K562 (cell line): Measurements from ENCODE around the gene SLTM. TPM values are rescaled to one million over a fixed set of nuclear protein-coding genes. Genes with fewer than 3 reads are reported as not detected.

Experiments used
- ATAC-seq: fragments of 200-7000 bp; cut with Tn5 transposase; 3 replicates; pipeline ENCODE4 v1.9.1; 2020; ENCODE audit warnings: moderate library complexity
- BruUV-seq: library from RNA; stranded (reverse); fragments of 400-500 nt; replicated peaks from 2 replicates; lab custom pipeline; 2021; lab: Mats Ljungman, UMichigan
- CTCF ChIA-PET: fragments of 300-600 bp; formaldehyde crosslinking; extraction: SDS; loops from one replicate; lab custom pipeline; 2021; ENCODE audit warnings: low intra/inter-chr PET ratio; lab: Yijun Ruan, JAX
- POLR2A ChIA-PET: fragments of 300-600, 350-650 bp; sonication (Branson Sonifier 250); formaldehyde crosslinking; extraction: SDS; loops from one replicate; lab custom pipeline; 2021; ENCODE audit warnings: antibody characterized with exemption, inconsistent platforms; lab: Yijun Ruan, JAX
- DNase-seq, 4 experiments: peaks; one replicate each; pipeline versions ENCODE4 v3.0.0 to v3.0.0-alpha.2; 2011 to 2018; ENCODE audit warnings: low spot score in 3 of 4, mixed read lengths in 3 of 4; ENCODE audit errors: extremely low read depth in 1 of 4
- FAIRE-seq: peaks from 2 replicates; lab custom pipeline; 2011; peaks lifted over from hg19 to GRCh38; lab: Jason Lieb, UNC
- H2AFZ ChIP-seq: 2 replicates; pipeline ENCODE4 v1.6.0; 2011; ENCODE audit warnings: low read depth, low read length, control low read depth, inconsistent platforms
- H3K27ac ChIP-seq: fragments of 200-600 bp; 3 replicates; pipeline ENCODE4 v1.8.0; 2011; ENCODE audit warnings: low read depth, mild to moderate bottlenecking, control low read depth, inconsistent platforms, low read length, moderate library complexity, mixed read lengths; ENCODE audit errors: extremely low read depth
- H3K27me3 ChIP-seq, 2 experiments: fragments of 300-600 bp in 1 of 2; 2 replicates in 1 of 2; 3 replicates in 1 of 2; pipeline versions ENCODE4 v1.6.0 to v1.8.0; 2011; ENCODE audit warnings: inconsistent platforms in 2 of 2, low read length in 2 of 2, mild to moderate bottlenecking in 1 of 2, mixed read lengths in 1 of 2, moderate library complexity in 1 of 2; ENCODE audit not compliant: control insufficient read depth in 2 of 2, insufficient read depth in 2 of 2
- H3K36me3 ChIP-seq: fragments of 300-600 bp; 3 replicates; pipeline ENCODE4 v1.8.0; 2011; ENCODE audit warnings: mild to moderate bottlenecking, low read length, inconsistent platforms; ENCODE audit not compliant: control insufficient read depth, insufficient read depth
- H3K4me1 ChIP-seq, 2 experiments: fragments of 200-600 bp in 1 of 2; replicated peaks in 1 of 2; 2 replicates in 1 of 2; 3 replicates in 1 of 2; pipeline versions ENCODE4 v1.5.1 to v1.8.0; 2011; ENCODE audit warnings: inconsistent platforms in 2 of 2, low read length in 2 of 2, mild to moderate bottlenecking in 1 of 2, mixed read lengths in 1 of 2, moderate library complexity in 1 of 2; ENCODE audit not compliant: control insufficient read depth in 2 of 2, insufficient read depth in 2 of 2
- H3K4me2 ChIP-seq: 2 replicates; pipeline ENCODE4 v1.6.1; 2011; ENCODE audit warnings: low read length, control low read depth, inconsistent platforms, mixed read lengths; ENCODE audit not compliant: insufficient read depth
- H3K4me3 ChIP-seq: fragments of 200-600 bp; sonication (generic), shearing (Covaris generic); 2 replicates; pipeline ENCODE4 v1.5.1; 2016; ENCODE audit warnings: control low read depth, inconsistent platforms
- H3K79me2 ChIP-seq: fragments of 200-600 bp; 3 replicates; pipeline ENCODE4 v1.8.0; 2011; ENCODE audit warnings: low read length, inconsistent platforms; ENCODE audit not compliant: control insufficient read depth, insufficient read depth
- H3K9ac ChIP-seq, 2 experiments: 2 replicates each; pipeline versions ENCODE4 v1.6.0 to v1.6.1; 2011; ENCODE audit warnings: low read depth in 2 of 2, low read length in 2 of 2, control low read depth in 1 of 2, inconsistent platforms in 1 of 2, mild to moderate bottlenecking in 1 of 2, mixed read lengths in 1 of 2; ENCODE audit not compliant: insufficient read depth in 1 of 2
- H3K9me1 ChIP-seq: one replicate; pipeline ENCODE4 v1.6.0; 2011; ENCODE audit warnings: inconsistent platforms, mild to moderate bottlenecking, low read length, moderate library complexity; ENCODE audit not compliant: control insufficient read depth, insufficient read depth
- H3K9me3 ChIP-seq: replicated peaks from 2 replicates; pipeline ENCODE4 v1.5.1; 2011; ENCODE audit warnings: low read depth, low read length, inconsistent platforms; ENCODE audit not compliant: control insufficient read depth, insufficient read depth
- H4K20me1 ChIP-seq: replicated peaks from 2 replicates; pipeline ENCODE4 v1.6.1; 2011; ENCODE audit warnings: low read length, inconsistent platforms, mixed read lengths; ENCODE audit not compliant: control insufficient read depth, insufficient read depth
- BDP1 ChIP-seq: IDR thresholded peaks from 3 replicates; pipeline ENCODE4 v1.6.1; 2011; ENCODE audit not compliant: insufficient read length, insufficient read depth
- CBX2 ChIP-seq: fragments of 200-600 bp; sonication (generic); IDR thresholded peaks from one replicate; pipeline ENCODE4 v1.6.1; 2012; ENCODE audit warnings: mild to moderate bottlenecking, low read length, inconsistent platforms; ENCODE audit not compliant: insufficient read depth, poor library complexity, severe bottlenecking
- ETV6 ChIP-seq, 3 experiments: fragments of 150-350 bp in 1 of 3; sonication (generic) in 1 of 3; formaldehyde crosslinking in 1 of 3; IDR thresholded peaks; 2 replicates each; pipeline versions ENCODE4 v1.6.1 to v1.8.0; 2014 to 2022; ENCODE audit warnings: borderline replicate concordance in 2 of 3, low read depth in 2 of 3, antibody characterized with exemption in 1 of 3, low read length in 1 of 3, mild to moderate bottlenecking in 1 of 3, missing genetic modification reagents in 1 of 3
- GTF2A2 ChIP-seq: IDR thresholded peaks from 2 replicates; pipeline ENCODE4 v1.6.1; 2016; ENCODE audit warnings: mild to moderate bottlenecking, missing genetic modification characterization, missing compliant biosample characterization
- ILK ChIP-seq: fragments of 450-650 bp; IDR thresholded peaks from 2 replicates; pipeline ENCODE4 v1.6.1; 2016; ENCODE audit warnings: missing genetic modification characterization, low read depth, mild to moderate bottlenecking, missing compliant biosample characterization, moderate library complexity, borderline replicate concordance
- NFE2 ChIP-seq: IDR thresholded peaks from 2 replicates; pipeline ENCODE4 v1.6.1; 2014; ENCODE audit warnings: antibody characterized with exemption, low read depth
- NFE2L1 ChIP-seq: fragments of 450-650 bp; IDR thresholded peaks from 2 replicates; pipeline ENCODE4 v1.6.1; 2016; ENCODE audit warnings: missing genetic modification characterization, low read depth, mild to moderate bottlenecking, missing compliant biosample characterization, moderate library complexity, borderline replicate concordance
- PHF20 ChIP-seq: fragments of 450-650 bp; IDR thresholded peaks from 2 replicates; pipeline ENCODE4 v1.6.1; 2018; ENCODE audit not compliant: partially characterized antibody
- POLR2AphosphoS5 ChIP-seq: IDR thresholded peaks from 2 replicates; pipeline ENCODE4 v1.6.1; 2011; ENCODE audit warnings: mild to moderate bottlenecking, low read depth, low read length, moderate library complexity; ENCODE audit not compliant: control insufficient read depth, insufficient read depth
- SNIP1 ChIP-seq: fragments of 450-650 bp; IDR thresholded peaks from 2 replicates; pipeline ENCODE4 v1.7.1; 2017; ENCODE audit warnings: low read depth, mild to moderate bottlenecking
- SOX6 ChIP-seq: fragments of 450-650 bp; IDR thresholded peaks from 2 replicates; pipeline ENCODE4 v1.6.1; 2014; ENCODE audit warnings: mild to moderate bottlenecking
- ZNF146 ChIP-seq: IDR thresholded peaks from one replicate; pipeline ENCODE4 v1.6.1; 2018; ENCODE audit warnings: missing compliant biosample characterization; ENCODE audit not compliant: unreplicated experiment
- ZNF311 ChIP-seq: fragments of 250-450 bp; sonication (Bioruptor Pico); IDR thresholded peaks from 2 replicates; pipeline ENCODE4 v1.4.0; 2020; ENCODE audit warnings: mild to moderate bottlenecking, moderate library complexity
- ZNF316 ChIP-seq: fragments of 450-650 bp; IDR thresholded peaks from 2 replicates; pipeline ENCODE4 v1.6.1; 2016
- ZNF41 ChIP-seq: fragments of 250-450 bp; sonication (Bioruptor Pico); conservative IDR thresholded peaks from 2 replicates; pipeline ENCODE4 v1.4.0; 2020; ENCODE audit warnings: mild to moderate bottlenecking
- ZNF57 ChIP-seq: fragments of 450-650 bp; formaldehyde crosslinking; IDR thresholded peaks from 2 replicates; pipeline ENCODE4 v1.4.0; 2020; ENCODE audit warnings: mild to moderate bottlenecking, moderate library complexity
- ZNF695 ChIP-seq: fragments of 450-650 bp; formaldehyde crosslinking; IDR thresholded peaks from 2 replicates; pipeline ENCODE4 v1.4.0; 2020; ENCODE audit warnings: mild to moderate bottlenecking, moderate library complexity
- WGBS: fragments of 100-300 bp; shearing (Covaris generic); methylation state at CpG from one replicate; pipeline ENCODE4 v1.1.6; 2016; ENCODE audit warnings: low coverage, mixed read lengths; ENCODE audit not compliant: insufficient coverage; ENCODE audit errors: missing lambda C conversion rate; 5-methylcytosine and 5-hydroxymethylcytosine counted together
- in situ Hi-C: fragments of 300-500 bp; cut with MboI; formaldehyde crosslinking; loops from 4 replicates; pipeline ENCODE4 v1.15.0; 2018; ENCODE audit warnings: inconsistent platforms, mixed read lengths
- intact Hi-C: fragments of 100-400 bp; cut with micrococcal nuclease; formaldehyde crosslinking; loops from 2 replicates; pipeline ENCODE4 v1.14.2; 2022
- polyA plus RNA-seq, 8 experiments: library from polyadenylated mRNA; depleted of rRNA in 4 of 8; stranded (reverse) in 5 of 8; unstranded in 3 of 8; fragments of >200 nt; fragmentation: Nextera tagmentation in 2 of 8; fragmentation: Illumina TruSeq in 1 of 8; extraction: Ambion mirVana in 2 of 8; extraction: Trizol in 1 of 8; gene quantifications; 2 replicates each; pipeline versions ENCODE4 v1.2.1 to v1.2.3, GENCODE V29; 2011 to 2014; ENCODE audit warnings: inconsistent platforms in 1 of 8, missing spikeins in 1 of 8
- total RNA-seq, 7 experiments: library from RNA; depleted of rRNA in 6 of 7; stranded (reverse); fragments of >200 nt in 6 of 7; fragmentation: Illumina TruSeq in 2 of 7; extraction: Trizol in 2 of 7; gene quantifications; 2 replicates each; pipeline versions ENCODE4 v1.2.1 to v1.2.3, GENCODE V29; 2011 to 2021; ENCODE audit warnings: low replicate concordance in 1 of 7

Gene SLTM
- total and polyA plus RNA-seq, 9 of the 15 experiments (the other 6 are each of a cell fraction or from before 2014, with no cell fraction given), result 39.5 to 163 (median 102) TPM

GRCh38 chr15:58977887-58978286 is 44.4 kb upstream of the SLTM start (continued):
- TF ChIP-seq ILK, result no peak

GRCh38 chr15:58967479-58967878 is 34.0 kb upstream of the SLTM start:
- Histone ChIP-seq H2AFZ (no peak overlapping the region), H3K27me3 (no peaks in the 10 kb centered on the region; a peak in 2 of 5 replicates), H3K9me3 (peaks cover 2% of the 10 kb centered on the region; the same call in 1 of the 2 replicates), H3K9me1 (no peaks in the 10 kb centered on the region), H3K36me3 (no peaks in the 10 kb centered on the region), H3K9ac (no peak overlapping the region), H3K4me1 (no peaks in the 10 kb centered on the region), H3K4me2 (no peak overlapping the region), H3K79me2 (no peaks in the 10 kb centered on the region), H3K4me3 (no peak overlapping the region)
- CTCF ChIA-PET, result no interaction called here
- DNase-seq (no peak), FAIRE-seq (no peak), ATAC-seq (no peak)
- BruUV-seq, result no TSS peak
- intact Hi-C loops (no loop called here), in situ Hi-C loops (no loop called here)
- 0% methylated on average over 2 of the region's 2 CpGs for WGBS
- POLR2A ChIA-PET, result interaction anchor here (0.5 to 1.6 kb wide), 3 partner anchors 8 to 591 kb away, joined by 3 read pairs; no protein-coding TSS in a partner anchor
- peak; percentile 62; the same call in 1 of the 2 replicates for TF ChIP-seq ZNF316
- no peak for TF ChIP-seq ZNF41
- TF ChIP-seq, all 486 proteins: peak for 1
- Histone ChIP-seq H4K20me1 (no peaks in the 10 kb centered on the region), H3K27ac (no peak overlapping the region)

- no peak for DNase-seq
- Histone ChIP-seq H3K36me3 (no peaks in the 10 kb centered on the region), H3K79me2 (no peaks in the 10 kb centered on the region), H2AFZ (no peak overlapping the region), H3K9me3 (peaks cover 2% of the 10 kb centered on the region; the same call in 1 of the 2 replicates), H3K4me2 (no peak overlapping the region), H3K4me1 (no peaks in the 10 kb centered on the region), H3K4me3 (no peak overlapping the region), H3K9ac (no peak overlapping the region), H3K27me3 (no peaks in the 10 kb centered on the region; a peak in 1 of 5 replicates), H3K27ac (no peak overlapping the region), H3K9me1 (no peaks in the 10 kb centered on the region), H4K20me1 (no peaks in the 10 kb centered on the region)
- 0% methylated on average over 2 of the region's 3 CpGs for WGBS
- no TSS peak for BruUV-seq
- ChIA-PET CTCF (no interaction called here), POLR2A (interaction anchor here (0.7 to 1.6 kb wide), 2 partner anchors 9 to 412 kb away, joined by 3 read pairs; no protein-coding TSS in a partner anchor)
- no peak for FAIRE-seq
- in situ Hi-C loops (no loop called here), intact Hi-C loops (no loop called here)
- ATAC-seq, result no peak
- TF ChIP-seq POLR2AphosphoS5, result no peak
- no peak for TF ChIP-seq CBX2
- no peak for TF ChIP-seq ZNF695 (CRISPR knock-in tag)
- TF ChIP-seq SOX6, result no peak
- TF ChIP-seq ZNF311 (CRISPR knock-in tag), result no peak
- no peak for TF ChIP-seq SNIP1
- TF ChIP-seq NFE2L1 (tag), result no peak
- TF ChIP-seq NFE2, result no peak
- no peak for TF ChIP-seq ZNF146 (CRISPR knock-in tag)
- TF ChIP-seq ZNF57, result no peak
- no peak for TF ChIP-seq GTF2A2 (tag)
- TF ChIP-seq ETV6 (IDR thresholded peaks at IDR 0.05; ENCODE audit: borderline replicate concordance in 1 of 2, low read depth in 2 of 2, low read length in 1 of 2), result no peak
- TF ChIP-seq ETV6 (CRISPR knock-in tag; IDR thresholded peaks at IDR 0.05; ENCODE audit: borderline replicate concordance), result no peak
- no peak for TF ChIP-seq PHF20
- no peak for TF ChIP-seq BDP1
Observed at GRCh38 chr15:58966698-58967097, 33.2 kb upstream of the SLTM start.
